ENCODE data around the gene CCDC170.

DNA sequence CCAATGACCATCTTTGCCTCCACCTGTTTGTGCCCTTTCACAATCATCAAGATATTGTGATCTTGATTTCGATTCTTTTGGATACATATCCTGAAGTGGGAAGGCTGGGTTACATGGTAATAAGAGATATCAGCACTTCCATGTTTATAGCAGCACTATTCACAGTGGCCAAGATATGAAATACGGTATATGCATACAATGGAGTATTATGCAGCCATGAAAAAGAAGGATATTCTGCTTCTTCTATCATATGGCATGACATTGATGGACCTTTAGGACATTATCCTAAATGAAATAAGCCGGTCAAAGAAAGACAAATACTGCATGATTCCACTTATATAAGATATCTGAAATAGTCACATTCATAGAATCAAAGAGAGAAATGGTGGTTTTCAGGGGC lies 144.0 kb downstream of the CCDC170 start:
- TF ChIP-seq, protein P1, sequence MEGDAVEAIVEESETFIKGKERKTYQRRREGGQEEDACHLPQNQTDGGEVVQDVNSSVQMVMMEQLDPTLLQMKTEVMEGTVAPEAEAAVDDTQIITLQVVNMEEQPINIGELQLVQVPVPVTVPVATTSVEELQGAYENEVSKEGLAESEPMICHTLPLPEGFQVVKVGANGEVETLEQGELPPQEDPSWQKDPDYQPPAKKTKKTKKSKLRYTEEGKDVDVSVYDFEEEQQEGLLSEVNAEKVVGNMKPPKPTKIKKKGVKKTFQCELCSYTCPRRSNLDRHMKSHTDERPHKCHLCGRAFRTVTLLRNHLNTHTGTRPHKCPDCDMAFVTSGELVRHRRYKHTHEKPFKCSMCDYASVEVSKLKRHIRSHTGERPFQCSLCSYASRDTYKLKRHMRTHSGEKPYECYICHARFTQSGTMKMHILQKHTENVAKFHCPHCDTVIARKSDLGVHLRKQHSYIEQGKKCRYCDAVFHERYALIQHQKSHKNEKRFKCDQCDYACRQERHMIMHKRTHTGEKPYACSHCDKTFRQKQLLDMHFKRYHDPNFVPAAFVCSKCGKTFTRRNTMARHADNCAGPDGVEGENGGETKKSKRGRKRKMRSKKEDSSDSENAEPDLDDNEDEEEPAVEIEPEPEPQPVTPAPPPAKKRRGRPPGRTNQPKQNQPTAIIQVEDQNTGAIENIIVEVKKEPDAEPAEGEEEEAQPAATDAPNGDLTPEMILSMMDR (IDR thresholded peaks at IDR 0.05; ENCODE audit: low read depth, low read length, missing input control) = no peak
- TF ChIP-seq YY1 (IDR thresholded peaks at IDR 0.05) (no peak), RAD21 (IDR thresholded peaks at IDR 0.05) (no peak), SP1 (IDR thresholded peaks at IDR 0.05) (no peak), JUND (IDR thresholded peaks at IDR 0.05) (no peak), TAF1 (conservative IDR thresholded peaks at IDR 0.05) (no peak), FOXA1 (IDR thresholded peaks at IDR 0.05) (no peak)
- TF ChIP-seq, protein P2, sequence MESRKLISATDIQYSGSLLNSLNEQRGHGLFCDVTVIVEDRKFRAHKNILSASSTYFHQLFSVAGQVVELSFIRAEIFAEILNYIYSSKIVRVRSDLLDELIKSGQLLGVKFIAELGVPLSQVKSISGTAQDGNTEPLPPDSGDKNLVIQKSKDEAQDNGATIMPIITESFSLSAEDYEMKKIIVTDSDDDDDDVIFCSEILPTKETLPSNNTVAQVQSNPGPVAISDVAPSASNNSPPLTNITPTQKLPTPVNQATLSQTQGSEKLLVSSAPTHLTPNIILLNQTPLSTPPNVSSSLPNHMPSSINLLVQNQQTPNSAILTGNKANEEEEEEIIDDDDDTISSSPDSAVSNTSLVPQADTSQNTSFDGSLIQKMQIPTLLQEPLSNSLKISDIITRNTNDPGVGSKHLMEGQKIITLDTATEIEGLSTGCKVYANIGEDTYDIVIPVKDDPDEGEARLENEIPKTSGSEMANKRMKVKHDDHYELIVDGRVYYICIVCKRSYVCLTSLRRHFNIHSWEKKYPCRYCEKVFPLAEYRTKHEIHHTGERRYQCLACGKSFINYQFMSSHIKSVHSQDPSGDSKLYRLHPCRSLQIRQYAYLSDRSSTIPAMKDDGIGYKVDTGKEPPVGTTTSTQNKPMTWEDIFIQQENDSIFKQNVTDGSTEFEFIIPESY (IDR thresholded peaks at IDR 0.05) = no peak
- TF ChIP-seq, protein P3, sequence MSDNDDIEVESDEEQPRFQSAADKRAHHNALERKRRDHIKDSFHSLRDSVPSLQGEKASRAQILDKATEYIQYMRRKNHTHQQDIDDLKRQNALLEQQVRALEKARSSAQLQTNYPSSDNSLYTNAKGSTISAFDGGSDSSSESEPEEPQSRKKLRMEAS (IDR thresholded peaks at IDR 0.05) = no peak
- TF ChIP-seq, protein P4, sequence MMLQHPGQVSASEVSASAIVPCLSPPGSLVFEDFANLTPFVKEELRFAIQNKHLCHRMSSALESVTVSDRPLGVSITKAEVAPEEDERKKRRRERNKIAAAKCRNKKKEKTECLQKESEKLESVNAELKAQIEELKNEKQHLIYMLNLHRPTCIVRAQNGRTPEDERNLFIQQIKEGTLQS (IDR thresholded peaks at IDR 0.05) = no peak
